Endodermal cell (in vitro differentiated cells): Measurements from ENCODE around the gene UTP11. TPM values are rescaled to one million over a fixed set of nuclear protein-coding genes. Genes with fewer than 3 reads are reported as not detected.

ENCODE experiments used
- DNase-seq: peaks from one replicate; pipeline ENCODE4 v3.0.0-alpha.2; 2017
- H3K27ac ChIP-seq: 2 replicates; pipeline ENCODE4 v1.5.1; 2013; ENCODE audit warnings: mild to moderate bottlenecking, low read depth, low read length, moderate library complexity
- H3K27me3 ChIP-seq: 2 replicates; pipeline ENCODE4 v1.6.1; 2013; ENCODE audit warnings: mild to moderate bottlenecking, low read length, moderate library complexity; ENCODE audit not compliant: insufficient read depth, control insufficient read depth, poor library complexity, severe bottlenecking
- H3K36me3 ChIP-seq: 2 replicates; pipeline ENCODE4 v1.7.0; 2013; ENCODE audit warnings: mild to moderate bottlenecking, low read length, moderate library complexity; ENCODE audit not compliant: control insufficient read depth, insufficient read depth
- H3K4me1 ChIP-seq: one replicate; pipeline ENCODE4 v1.7.0; 2013; ENCODE audit warnings: low read length; ENCODE audit not compliant: control insufficient read depth, insufficient read depth
- H3K4me3 ChIP-seq: 2 replicates; pipeline ENCODE4 v1.5.1; 2013; ENCODE audit warnings: mild to moderate bottlenecking, low read length, moderate library complexity
- H3K9ac ChIP-seq: 2 replicates; pipeline ENCODE4 v1.6.1; 2013; ENCODE audit warnings: mild to moderate bottlenecking, low read length, moderate library complexity; ENCODE audit not compliant: poor library complexity, severe bottlenecking; ENCODE audit errors: extremely low read depth
- H3K9me3 ChIP-seq: 2 replicates; pipeline ENCODE4 v1.6.1; 2013; ENCODE audit warnings: mild to moderate bottlenecking, low read length, moderate library complexity; ENCODE audit not compliant: control insufficient read depth
- H3K27ac Mint-ChIP-seq: 2 replicates; pipeline ENCODE4 v1.8.0; 2020; ENCODE audit warnings: mixed read lengths
- H3K27me3 Mint-ChIP-seq: 2 replicates; pipeline ENCODE4 v1.8.0; 2021; ENCODE audit warnings: mild to moderate bottlenecking, mixed read lengths; ENCODE audit not compliant: insufficient read depth
- H3K36me3 Mint-ChIP-seq: 2 replicates; pipeline ENCODE4 v1.8.0; 2020; ENCODE audit warnings: low read depth, mixed read lengths
- H3K4me1 Mint-ChIP-seq: 2 replicates; pipeline ENCODE4 v1.8.0; 2020; ENCODE audit warnings: mixed read lengths
- H3K4me3 Mint-ChIP-seq: 2 replicates; pipeline ENCODE4 v1.8.0; 2020; ENCODE audit warnings: mild to moderate bottlenecking, moderate library complexity, mixed read lengths
- H3K9me3 Mint-ChIP-seq: 2 replicates; pipeline ENCODE4 v1.8.0; 2020; ENCODE audit warnings: mild to moderate bottlenecking, mixed read lengths
- WGBS, 2 experiments: methylation state at CpG; one replicate each; pipeline versions ENCODE4 v1.1.5 to v1.1.7; 2013; ENCODE audit warnings: missing lambda C conversion rate in 2 of 2, mixed read lengths in 1 of 2; ENCODE audit not compliant: insufficient coverage in 1 of 2, insufficient read length in 1 of 2; 5-methylcytosine and 5-hydroxymethylcytosine counted together
- total RNA-seq, 2 donors: library from RNA; stranded (reverse); fragmentation: NEBNext Ultra II Directional in 1 of 2; extraction: Animal tissue kit (Norgen Biotek cat#: 25700) in 1 of 2; gene quantifications; 2 replicates in 1 of 2; 3 replicates in 1 of 2; pipeline ENCODE4 v1.2.1, GENCODE V29; 2021
- TF ChIP-seq, protein P1 (sequence below): fragments of 200-600 bp; sonication (generic); conservative IDR thresholded peaks from 2 replicates; pipeline ENCODE4 v1.5.0; 2021; ENCODE audit warnings: antibody characterized with exemption, mild to moderate bottlenecking

The UTP11 gene
- total RNA-seq, 2 donors from 2014 or later = 40.9 to 46.3 TPM

DNA sequence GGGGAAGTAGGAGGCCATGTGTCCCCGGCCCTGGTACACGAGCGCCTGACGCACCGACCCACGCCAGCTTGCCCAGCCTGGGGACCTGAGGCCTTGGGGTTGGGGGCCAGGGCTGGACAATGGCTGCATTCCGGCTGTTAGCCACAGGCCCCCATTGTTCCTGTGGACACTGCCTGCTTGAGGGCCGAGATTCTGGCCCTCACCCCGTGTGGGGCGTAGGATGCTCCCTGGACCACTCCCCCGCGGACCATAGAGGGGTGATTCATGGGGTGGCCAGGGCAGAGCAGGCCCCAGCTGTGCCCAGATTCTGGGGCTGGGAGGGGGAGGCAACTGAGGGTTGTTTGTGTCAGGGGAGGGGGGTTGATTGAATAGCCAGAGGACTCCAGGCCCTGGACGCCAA lies 22.3 kb downstream of the UTP11 start:
- Histone ChIP-seq H3K36me3 (no peaks in the 10 kb centered on the region), H3K4me1 (peaks cover 15% of the 10 kb centered on the region), H3K4me3 (no peak overlapping the region), H3K27ac (no peak overlapping the region), H3K9ac (no peak overlapping the region), H3K9me3 (no peaks in the 10 kb centered on the region), H3K27me3 (no peaks in the 10 kb centered on the region)
- Mint-ChIP-seq H3K9me3 (peaks cover 2% of the 10 kb centered on the region), H3K4me1 (peaks cover 18% of the 10 kb centered on the region), H3K36me3 (no peaks in the 10 kb centered on the region), H3K27me3 (peaks cover 13% of the 10 kb centered on the region), H3K27ac (no peak overlapping the region), H3K4me3 (no peak overlapping the region)
- DNase-seq = no peak
- TF ChIP-seq, protein P1, sequence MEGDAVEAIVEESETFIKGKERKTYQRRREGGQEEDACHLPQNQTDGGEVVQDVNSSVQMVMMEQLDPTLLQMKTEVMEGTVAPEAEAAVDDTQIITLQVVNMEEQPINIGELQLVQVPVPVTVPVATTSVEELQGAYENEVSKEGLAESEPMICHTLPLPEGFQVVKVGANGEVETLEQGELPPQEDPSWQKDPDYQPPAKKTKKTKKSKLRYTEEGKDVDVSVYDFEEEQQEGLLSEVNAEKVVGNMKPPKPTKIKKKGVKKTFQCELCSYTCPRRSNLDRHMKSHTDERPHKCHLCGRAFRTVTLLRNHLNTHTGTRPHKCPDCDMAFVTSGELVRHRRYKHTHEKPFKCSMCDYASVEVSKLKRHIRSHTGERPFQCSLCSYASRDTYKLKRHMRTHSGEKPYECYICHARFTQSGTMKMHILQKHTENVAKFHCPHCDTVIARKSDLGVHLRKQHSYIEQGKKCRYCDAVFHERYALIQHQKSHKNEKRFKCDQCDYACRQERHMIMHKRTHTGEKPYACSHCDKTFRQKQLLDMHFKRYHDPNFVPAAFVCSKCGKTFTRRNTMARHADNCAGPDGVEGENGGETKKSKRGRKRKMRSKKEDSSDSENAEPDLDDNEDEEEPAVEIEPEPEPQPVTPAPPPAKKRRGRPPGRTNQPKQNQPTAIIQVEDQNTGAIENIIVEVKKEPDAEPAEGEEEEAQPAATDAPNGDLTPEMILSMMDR = no peak
- 91 to 92% methylated on average over 6 to 13 of the region's 13 CpGs for WGBS, 2 experiments

DNA sequence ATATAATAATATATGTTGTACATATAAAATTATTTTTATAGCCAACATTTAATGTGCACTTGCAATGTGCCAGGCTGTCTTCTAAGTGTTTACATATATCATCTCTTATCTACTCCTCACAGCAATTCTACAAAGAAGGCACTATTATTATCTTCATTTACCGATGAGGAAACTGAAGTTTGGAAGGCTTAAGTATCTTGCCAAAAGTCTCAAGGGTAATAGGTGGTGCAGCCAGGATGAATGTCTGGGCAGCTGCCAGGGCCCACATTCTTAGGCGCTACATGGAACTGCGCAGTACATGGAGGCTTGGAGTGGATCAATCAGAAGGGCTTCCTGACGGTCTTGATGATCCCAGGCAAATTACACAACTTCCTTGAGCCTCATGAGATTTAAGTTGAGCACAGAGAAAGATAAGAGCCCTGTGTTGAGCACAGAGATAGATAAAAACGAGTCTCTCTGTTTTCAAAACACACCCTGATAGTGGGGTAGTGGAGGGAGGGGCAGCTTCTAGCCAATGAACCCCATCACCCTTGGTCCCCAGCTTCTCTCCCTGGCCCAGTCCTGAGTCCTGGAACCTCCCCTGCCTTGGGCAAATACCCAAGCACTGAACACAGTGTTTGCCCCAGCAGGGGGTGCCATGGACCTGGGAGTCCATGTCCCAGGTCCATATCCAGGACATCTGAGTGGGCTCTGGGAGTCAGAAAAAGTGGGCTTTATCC lies 24.8 kb downstream of the UTP11 start:
- no peaks in the 10 kb centered on the region for H3K9me3 ChIP-seq
- Mint-ChIP-seq H3K36me3 (no peaks in the 10 kb centered on the region), H3K27me3 (peaks cover 32% of the 10 kb centered on the region), H3K9me3 (peaks cover 2% of the 10 kb centered on the region), H3K4me1 (no peaks in the 10 kb centered on the region), H3K4me3 (no peak overlapping the region), H3K27ac (no peak overlapping the region)
- no peaks in the 10 kb centered on the region for H3K36me3 ChIP-seq
- H3K27me3 ChIP-seq = peaks cover 16% of the 10 kb centered on the region
- no peak overlapping the region for H3K4me3 ChIP-seq
- H3K9ac ChIP-seq = no peak overlapping the region
- 74 to 83% methylated on average over 3 to 5 of the region's 5 CpGs for WGBS, 2 experiments
- DNase-seq = no peak
- no peaks in the 10 kb centered on the region for H3K4me1 ChIP-seq
- TF ChIP-seq, protein P1 = peak; percentile 16
- H3K27ac ChIP-seq = no peak overlapping the region

DNA sequence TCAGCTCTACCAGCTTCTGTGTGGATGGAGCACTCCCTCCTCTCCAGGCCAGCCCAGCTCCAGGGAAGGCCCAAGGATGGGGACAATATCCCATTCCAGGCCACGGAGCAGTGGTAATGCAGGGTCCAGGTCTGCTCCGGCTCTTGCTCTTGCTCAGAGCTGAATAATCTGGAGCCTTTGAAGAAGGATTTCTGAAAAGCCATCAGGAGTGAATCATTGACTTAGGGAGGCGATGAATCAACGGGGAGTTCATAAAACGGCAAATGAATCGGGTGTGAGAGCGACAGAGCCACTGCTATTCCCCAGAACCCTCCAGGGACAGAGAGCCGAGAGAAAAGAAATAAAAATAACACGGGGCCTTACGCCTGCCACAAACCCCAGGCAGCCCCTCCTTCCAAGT lies 26.3 kb downstream of the UTP11 start:
- Mint-ChIP-seq H3K4me3 (no peak overlapping the region), H3K27ac (no peak overlapping the region), H3K36me3 (no peaks in the 10 kb centered on the region), H3K27me3 (peaks cover 47% of the 10 kb centered on the region), H3K4me1 (no peaks in the 10 kb centered on the region), H3K9me3 (peaks cover 2% of the 10 kb centered on the region)
- peaks cover 31% of the 10 kb centered on the region for H3K27me3 ChIP-seq
- WGBS, 2 experiments = 96% methylated on average over 10 of the region's 10 CpGs
- no peak overlapping the region for H3K4me3 ChIP-seq
- no peak overlapping the region for H3K27ac ChIP-seq
- H3K36me3 ChIP-seq = no peaks in the 10 kb centered on the region
- H3K9me3 ChIP-seq = no peaks in the 10 kb centered on the region
- no peaks in the 10 kb centered on the region for H3K4me1 ChIP-seq
- no peak for DNase-seq
- no peak overlapping the region for H3K9ac ChIP-seq
- TF ChIP-seq, protein P1 = no peak
